Measurements from ENCODE around the gene MSH4. TPM values are rescaled to one million over a fixed set of nuclear protein-coding genes. Genes with fewer than 3 reads are reported as not detected.

Gene MSH4
- polyA plus RNA-seq, 2 of the 4 experiments (the other 2 are of a cell fraction) = 0.05 TPM; not detected in 1

- ChIA-PET CTCF (no interaction called here), POLR2A (interaction anchor here (0.6 kb wide), 1 partner anchor 45 kb away, joined by 4 read pairs; no protein-coding TSS in a partner anchor)
- TF ChIP-seq MAX (IDR thresholded peaks at IDR 0.05) = no peak
- no peak for TF ChIP-seq TFCP2L1 (CRISPR knock-in tag; IDR thresholded peaks at IDR 0.05)
- Histone ChIP-seq H3K4me3 (no peak overlapping the region), H3K9me3 (no peaks in the 10 kb centered on the region), H3K4me2 (no peak overlapping the region), H3K27ac (no peak overlapping the region), H3K4me1 (no peaks in the 10 kb centered on the region)
- no peak for ATAC-seq
- no peak for DNase-seq (ENCODE audit: low read depth in 1 of 2, low spot score in 1 of 2)
- no peak for FAIRE-seq
- 15% methylated on average over 2 of the region's 2 CpGs for WGBS (ENCODE audit: missing lambda C conversion rate)
Observed at GRCh38 chr1:75836528-75837100, 39.9 kb downstream of the MSH4 start.

- 10% methylated on average over 2 of the region's 2 CpGs for WGBS (ENCODE audit: missing lambda C conversion rate)
- no peak for ATAC-seq
- Histone ChIP-seq H3K4me1 (no peaks in the 10 kb centered on the region), H3K27ac (no peak overlapping the region), H3K4me3 (no peak overlapping the region), H3K4me2 (no peak overlapping the region), H3K9me3 (no peaks in the 10 kb centered on the region)
- ChIA-PET CTCF (interaction anchor here (0.6 kb wide), 1 partner anchor 22 kb away, joined by 3 read pairs; no protein-coding TSS in a partner anchor), POLR2A (no interaction called here)
- no peak for FAIRE-seq
- no peak for DNase-seq (ENCODE audit: low read depth in 1 of 2, low spot score in 1 of 2)
- no peak for TF ChIP-seq HOXB5 (CRISPR knock-in tag; IDR thresholded peaks at IDR 0.05)
- TF ChIP-seq CHD4 (IDR thresholded peaks at IDR 0.05; ENCODE audit: borderline replicate concordance) = no peak
- no peak for TF ChIP-seq HES2 (IDR thresholded peaks at IDR 0.05)
- no peak for TF ChIP-seq RAD21 (conservative IDR thresholded peaks at IDR 0.05 in 1 of 2, IDR thresholded peaks at IDR 0.05 in 1 of 2)
- TF ChIP-seq ZNF302 (CRISPR knock-in tag; IDR thresholded peaks at IDR 0.05) = no peak
- no peak for TF ChIP-seq NFE2L2 (conservative IDR thresholded peaks at IDR 0.05; ENCODE audit: low read length)
- TF ChIP-seq CEBPB (IDR thresholded peaks at IDR 0.05) = no peak
- no peak for TF ChIP-seq FOSB (CRISPR knock-in tag; IDR thresholded peaks at IDR 0.05)
- no peak for TF ChIP-seq CHD2 (IDR thresholded peaks at IDR 0.05; ENCODE audit: low read length, partially characterized antibody)
- TF ChIP-seq ELK1 (IDR thresholded peaks at IDR 0.05; ENCODE audit: low read depth, low read length) = no peak
- no peak for TF ChIP-seq TP53 (CRISPR knock-in tag; IDR thresholded peaks at IDR 0.05)
Observed at GRCh38 chr1:75838079-75838478, 41.4 kb downstream of the MSH4 start.

- CTCF ChIA-PET = no interaction called here
Observed at GRCh38 chr1:75841421-75841820, 44.7 kb downstream of the MSH4 start.

GRCh38 chr1:75845576-75845975 lies 48.9 kb downstream of the MSH4 start:
- DNase-seq (ENCODE audit: low read depth in 1 of 2, low spot score in 1 of 2) (no peak), ATAC-seq (no peak), FAIRE-seq (no peak)
- WGBS (ENCODE audit: missing lambda C conversion rate) = 0% methylated on average over 1 of the region's 1 CpG
- no peaks in the 10 kb centered on the region for H3K4me1 ChIP-seq
- no peak overlapping the region for H3K4me3 ChIP-seq
- no peak overlapping the region for H3K4me2 ChIP-seq
- no peak for TF ChIP-seq BCL3 (IDR thresholded peaks at IDR 0.05)
- no peak for TF ChIP-seq EP300 (IDR thresholded peaks at IDR 0.05)
- TF ChIP-seq RFX5 (IDR thresholded peaks at IDR 0.05) = no peak
- TF ChIP-seq HES2 (IDR thresholded peaks at IDR 0.05) = no peak
- no peak for TF ChIP-seq GATA3 (IDR thresholded peaks at IDR 0.05; ENCODE audit: borderline replicate concordance)
- TF ChIP-seq MAFK (IDR thresholded peaks at IDR 0.05; ENCODE audit: partially characterized antibody) = no peak
- no peak for TF ChIP-seq ATOH8 (CRISPR knock-in tag; IDR thresholded peaks at IDR 0.05; ENCODE audit: low read depth)
- TF ChIP-seq ESRRA (IDR thresholded peaks at IDR 0.05; ENCODE audit: borderline replicate concordance, low read length) = no peak
- no peak for TF ChIP-seq ZC3H11A (IDR thresholded peaks at IDR 0.05)
- TF ChIP-seq RNF2 (IDR thresholded peaks at IDR 0.05; ENCODE audit: borderline replicate concordance, low read depth) = no peak
- TF ChIP-seq ZSCAN20 (CRISPR knock-in tag; IDR thresholded peaks at IDR 0.05) = no peak
- TF ChIP-seq PHF8 (IDR thresholded peaks at IDR 0.05; ENCODE audit: borderline replicate concordance, low read depth) = no peak
- no peak for TF ChIP-seq FOXS1 (CRISPR knock-in tag; IDR thresholded peaks at IDR 0.05)
- no peak for TF ChIP-seq SMC3 (IDR thresholded peaks at IDR 0.05)
- no peak for TF ChIP-seq NFE2L2 (conservative IDR thresholded peaks at IDR 0.05; ENCODE audit: low read length)
- CTCF ChIA-PET = no interaction called here
- no peaks in the 10 kb centered on the region for H3K9me3 ChIP-seq
- POLR2A ChIA-PET = no interaction called here
- H3K27ac ChIP-seq = no peak overlapping the region

More at GRCh38 chr1:75841421-75841820, 44.7 kb downstream of the MSH4 start:
- H3K4me3 ChIP-seq = no peak overlapping the region
- ATAC-seq = no peak
- POLR2A ChIA-PET = no interaction called here
- no peak overlapping the region for H3K4me2 ChIP-seq
- TF ChIP-seq EP300 (IDR thresholded peaks at IDR 0.05) (no peak), POLR2A (IDR thresholded peaks at IDR 0.05; ENCODE audit: low read length) (no peak), ZFP36 (IDR thresholded peaks at IDR 0.05; ENCODE audit: borderline replicate concordance, partially characterized antibody) (no peak), HOXB5 (CRISPR knock-in tag; IDR thresholded peaks at IDR 0.05) (no peak)
- FAIRE-seq = no peak
- DNase-seq (ENCODE audit: low read depth in 1 of 2, low spot score in 1 of 2) = no peak
- H3K4me1 ChIP-seq = no peaks in the 10 kb centered on the region
- no peaks in the 10 kb centered on the region for H3K9me3 ChIP-seq
- H3K27ac ChIP-seq = no peak overlapping the region

Measured in A549 (cell line).